ENCODE data around the gene TACSTD2. TPM values are rescaled to one million over a fixed set of nuclear protein-coding genes. Genes with fewer than 3 reads are reported as not detected.
"Not testable (repeated sequence)": the region's sequence is repeated elsewhere in the genome, so short reads cannot be mapped to it uniquely, and the experiment has no call there.

Gene TACSTD2
- total RNA-seq, 4 donors from 2014 or later = 0.09 to 1.8 (median 0.25) TPM; not detected in 1

- in situ Hi-C loops (cut with MboI; ENCODE audit: low sequenced_read_pairs in 4 of 4) (no loop called here), intact Hi-C loops (cut with DNase I; ENCODE audit: low total_unique reads) (no loop called here)
- no peak overlapping the region for H3K27ac ChIP-seq
- no peaks in the 10 kb centered on the region for H3K27me3 ChIP-seq
- no peaks in the 10 kb centered on the region for H3K36me3 ChIP-seq
- ATAC-seq (no peak), DNase-seq (no peak)
- no peaks in the 10 kb centered on the region for H3K9me3 ChIP-seq
- H3K4me1 ChIP-seq = no peaks in the 10 kb centered on the region
- no peak overlapping the region for H3K4me3 ChIP-seq
- TF ChIP-seq CTCF (IDR thresholded peaks at IDR 0.05 in 4 of 5, conservative IDR thresholded peaks at IDR 0.05 in 1 of 5) = no peak
- no peak for TF ChIP-seq POLR2A (IDR thresholded peaks at IDR 0.05)
Observed at GRCh38 chr1:58551186-58552140, 25.6 kb downstream of the TACSTD2 start.

- DNase-seq; intact Hi-C loops (cut with DNase I; ENCODE audit: low total_unique reads); H3K4me3 ChIP-seq; ATAC-seq; H3K4me1 ChIP-seq; H3K27ac ChIP-seq; H3K27me3 ChIP-seq; H3K36me3 ChIP-seq; H3K9me3 ChIP-seq: not testable (repeated sequence)
- in situ Hi-C loops (cut with MboI; ENCODE audit: low sequenced_read_pairs in 4 of 4) = loop anchor here in 2 of 4 donors (5.0 kb wide), 1 partner anchor 37 kb away; no protein-coding TSS in a partner anchor
Observed at GRCh38 chr1:58549291-58549690, 27.8 kb downstream of the TACSTD2 start.

- ATAC-seq (no peak), DNase-seq (no peak)
- intact Hi-C loops (cut with DNase I; ENCODE audit: low total_unique reads) = no loop called here
- Histone ChIP-seq H3K4me1 (peaks cover 5 to 9% of the 10 kb centered on the region in 2 donors), H3K4me3 (no peak overlapping the region), H3K36me3 (no peaks in the 10 kb centered on the region), H3K9me3 (no peaks in the 10 kb centered on the region), H3K27ac (no peak overlapping the region), H3K27me3 (no peaks in the 10 kb centered on the region)
- in situ Hi-C loops (cut with MboI; ENCODE audit: low sequenced_read_pairs in 4 of 4) = loop anchor here in 2 of 4 donors (5.0 kb wide), 1 partner anchor 36 kb away; no protein-coding TSS in a partner anchor
- TF ChIP-seq POLR2A (IDR thresholded peaks at IDR 0.05) = no peak
- TF ChIP-seq CTCF (IDR thresholded peaks at IDR 0.05 in 4 of 5, conservative IDR thresholded peaks at IDR 0.05 in 1 of 5) = no peak
Observed at GRCh38 chr1:58548371-58548770, 28.7 kb downstream of the TACSTD2 start.

GRCh38 chr1:58546520-58547308, 30.3 kb downstream of the TACSTD2 start, which contains the start of gene OMA1:
Gene OMA1, minus strand, starts transcription at chr1:58546726. Its CDS starts 7,432 bp downstream, at chr1:58539294.
- Histone ChIP-seq H3K9me3 (no peaks in the 10 kb centered on the region), H3K36me3 (no peaks in the 10 kb centered on the region), H3K4me3 (peak within 1 kb of the TSS; percentile 78 to 92 (median 84)), H3K27ac (peak within 1 kb of the TSS; percentile 99), H3K27me3 (no peaks in the 10 kb centered on the region), H3K4me1 (peaks cover 5 to 9% of the 10 kb centered on the region in 2 donors)
- DNase-seq (peak; percentile 93 to 97), ATAC-seq (peak; percentile 95 to 96)
- intact Hi-C loops (cut with DNase I; ENCODE audit: low total_unique reads) = loop anchor here (1.0 kb wide), 2 partner anchors 30 to 106 kb away; no protein-coding TSS in a partner anchor
- in situ Hi-C loops (cut with MboI; ENCODE audit: low sequenced_read_pairs in 4 of 4) = loop anchor here in 2 of 4 donors (5.0 kb wide), 1 partner anchor 34 kb away; no protein-coding TSS in a partner anchor
- TF ChIP-seq CTCF (IDR thresholded peaks at IDR 0.05 in 4 of 5, conservative IDR thresholded peaks at IDR 0.05 in 1 of 5) = peak; percentile 95 to 99 (median 98)
- TF ChIP-seq POLR2A (IDR thresholded peaks at IDR 0.05) = peak; percentile 78 to 81
